Caco-2 (cell line): ENCODE data around the gene VTI1A. TPM values are rescaled to one million over a fixed set of nuclear protein-coding genes. Genes with fewer than 3 reads are reported as not detected.

Source experiments
- BruUV-seq: library from RNA; stranded (reverse); fragments of 400-500 nt; replicated peaks from 2 replicates; lab custom pipeline; 2021; lab: Mats Ljungman, UMichigan
- CTCF ChIA-PET: fragments of 300-600 bp; sonication (Branson Sonifier 250); formaldehyde crosslinking; loops from one replicate; lab custom pipeline; 2022; ENCODE audit warnings: antibody characterized with exemption; lab: Charles Lee
- POLR2A ChIA-PET: fragments of 300-600 bp; sonication (Branson Sonifier 250); formaldehyde crosslinking; loops from one replicate; lab custom pipeline; 2022; ENCODE audit warnings: antibody characterized with exemption; lab: Charles Lee
- DNase-seq, 2 experiments: peaks; one replicate each; pipeline versions ENCODE4 v3.0.0 to v3.0.0-alpha.2; 2020 to 2022
- H3K27me3 ChIP-seq: replicated peaks from 2 replicates; pipeline ENCODE4 v1.6.0; 2011; ENCODE audit warnings: low read length; ENCODE audit not compliant: control insufficient read depth, insufficient read depth
- H3K36me3 ChIP-seq: 2 replicates; pipeline ENCODE4 v1.5.1; 2011; ENCODE audit warnings: low read length; ENCODE audit not compliant: control insufficient read depth, insufficient read depth
- H3K4me1 ChIP-seq: fragments of 250-450 bp; sonication (Bioruptor Pico); 2 replicates; pipeline ENCODE4 v1.5.1; 2020; ENCODE audit warnings: mild to moderate bottlenecking
- H3K4me3 ChIP-seq: 2 replicates; pipeline ENCODE4 v1.5.1; 2011; ENCODE audit warnings: low read depth, mild to moderate bottlenecking, control low read depth, low read length
- H3K9me3 ChIP-seq: fragments of 250-450 bp; sonication (Bioruptor Pico); 2 replicates; pipeline ENCODE4 v1.5.1; 2020; ENCODE audit warnings: mild to moderate bottlenecking, moderate library complexity
- H3K27ac Mint-ChIP-seq: one replicate; pipeline ENCODE4 v1.8.0; 2022; ENCODE audit warnings: mixed read lengths; ENCODE audit not compliant: unreplicated experiment
- H3K27me3 Mint-ChIP-seq: one replicate; pipeline ENCODE4 v1.8.0; 2022; ENCODE audit warnings: mixed read lengths; ENCODE audit not compliant: insufficient read depth, unreplicated experiment
- H3K36me3 Mint-ChIP-seq: one replicate; pipeline ENCODE4 v1.8.0; 2022; ENCODE audit warnings: mild to moderate bottlenecking, mixed read lengths; ENCODE audit not compliant: insufficient read depth, unreplicated experiment
- H3K4me1 Mint-ChIP-seq: one replicate; pipeline ENCODE4 v1.8.0; 2022; ENCODE audit warnings: low read depth, mixed read lengths; ENCODE audit not compliant: unreplicated experiment
- H3K4me3 Mint-ChIP-seq: one replicate; pipeline ENCODE4 v1.8.0; 2022; ENCODE audit warnings: mild to moderate bottlenecking, moderate library complexity, mixed read lengths; ENCODE audit not compliant: unreplicated experiment
- H3K9me3 Mint-ChIP-seq: one replicate; pipeline ENCODE4 v1.8.0; 2022; ENCODE audit warnings: mixed read lengths; ENCODE audit not compliant: unreplicated experiment
- CTCF ChIP-seq, 2 experiments: fragments of 200-600 bp in 1 of 2; IDR thresholded peaks; 1 replicate in 1 of 2; 2 replicates in 1 of 2; pipeline versions ENCODE4 v1.5.1 to v1.8.0; 2011 to 2022; ENCODE audit warnings: antibody characterized with exemption in 1 of 2, control low read depth in 1 of 2, inconsistent platforms in 1 of 2, low read depth in 1 of 2, low read length in 1 of 2, mild to moderate bottlenecking in 1 of 2, moderate library complexity in 1 of 2; ENCODE audit not compliant: insufficient read depth in 1 of 2, severe bottlenecking in 1 of 2, unreplicated experiment in 1 of 2
- intact Hi-C: fragments of 100-400 bp; cut with micrococcal nuclease; formaldehyde crosslinking; loops from one replicate; pipeline ENCODE4 v1.10.0; 2022; ENCODE audit not compliant: unreplicated experiment
- total RNA-seq: library from RNA; stranded (reverse); gene quantifications from 2 replicates; pipeline ENCODE4 v1.2.3, GENCODE V29; 2022

VTI1A gene
- total RNA-seq, 1 experiment from 2014 or later, result 45.6 TPM

GRCh38 chr10:112844681-112845544 is 397.9 kb downstream of the VTI1A start:
- no peak for TF ChIP-seq CTCF (IDR thresholded peaks at IDR 0.05; ENCODE audit: insufficient read depth in 1 of 2, low read depth in 1 of 2, low read length in 1 of 2, severe bottlenecking in 1 of 2, unreplicated experiment in 1 of 2)
- intact Hi-C loops, result no loop called here
- Mint-ChIP-seq H3K4me1 (no peaks in the 10 kb centered on the region), H3K36me3 (no peaks in the 10 kb centered on the region), H3K27ac (no peak overlapping the region), H3K4me3 (no peak overlapping the region), H3K27me3 (no peaks in the 10 kb centered on the region), H3K9me3 (peaks cover 32% of the 10 kb centered on the region)
- ChIA-PET POLR2A (no interaction called here), CTCF (no interaction called here)
- no peaks in the 10 kb centered on the region; the same call in none of the 2 replicates for H3K9me3 ChIP-seq
- no peak for DNase-seq
- peaks cover 6% of the 10 kb centered on the region; the same call in 1 of the 2 replicates for H3K4me1 ChIP-seq
- no peaks in the 10 kb centered on the region for H3K27me3 ChIP-seq
- no peak overlapping the region for H3K4me3 ChIP-seq
- no TSS peak for BruUV-seq
- no peaks in the 10 kb centered on the region for H3K36me3 ChIP-seq

- Mint-ChIP-seq H3K27me3 (no peaks in the 10 kb centered on the region), H3K4me1 (no peaks in the 10 kb centered on the region), H3K4me3 (no peak overlapping the region), H3K27ac (no peak overlapping the region), H3K9me3 (peaks cover 32% of the 10 kb centered on the region), H3K36me3 (no peaks in the 10 kb centered on the region)
- intact Hi-C loops, result no loop called here
- no peak for DNase-seq
- H3K36me3 ChIP-seq, result no peaks in the 10 kb centered on the region
- H3K4me3 ChIP-seq, result no peak overlapping the region
- no peak for TF ChIP-seq CTCF (IDR thresholded peaks at IDR 0.05; ENCODE audit: insufficient read depth in 1 of 2, low read depth in 1 of 2, low read length in 1 of 2, severe bottlenecking in 1 of 2, unreplicated experiment in 1 of 2)
- POLR2A ChIA-PET, result no interaction called here
- no TSS peak for BruUV-seq
- CTCF ChIA-PET, result no interaction called here
- H3K27me3 ChIP-seq, result no peaks in the 10 kb centered on the region
- no peaks in the 10 kb centered on the region; the same call in none of the 2 replicates for H3K9me3 ChIP-seq
- H3K4me1 ChIP-seq, result peaks cover 2% of the 10 kb centered on the region; the same call in 1 of the 2 replicates
These were observed 400.8 kb downstream of the VTI1A start for GRCh38 chr10:112847778-112848177.

- intact Hi-C loops, result no loop called here
- ChIA-PET POLR2A (no interaction called here), CTCF (no interaction called here)
- no peaks in the 10 kb centered on the region; the same call in none of the 2 replicates for H3K9me3 ChIP-seq
- no peaks in the 10 kb centered on the region for H3K36me3 ChIP-seq
- no peaks in the 10 kb centered on the region for H3K4me1 Mint-ChIP-seq
- no peak for DNase-seq
- no peak overlapping the region for H3K4me3 ChIP-seq
- TF ChIP-seq CTCF (IDR thresholded peaks at IDR 0.05; ENCODE audit: insufficient read depth in 1 of 2, low read depth in 1 of 2, low read length in 1 of 2, severe bottlenecking in 1 of 2, unreplicated experiment in 1 of 2), result no peak
- H3K4me3 Mint-ChIP-seq, result no peak overlapping the region
- no peaks in the 10 kb centered on the region for H3K4me1 ChIP-seq
- H3K27me3 Mint-ChIP-seq, result no peaks in the 10 kb centered on the region
- no peaks in the 10 kb centered on the region for H3K27me3 ChIP-seq
- peaks cover 32% of the 10 kb centered on the region for H3K9me3 Mint-ChIP-seq
- no peak overlapping the region for H3K27ac Mint-ChIP-seq
- no peaks in the 10 kb centered on the region for H3K36me3 Mint-ChIP-seq
- BruUV-seq, result no TSS peak
These were observed 401.2 kb downstream of the VTI1A start for GRCh38 chr10:112848228-112848627.
